A673 (cell line): ENCODE measurements around the gene CHTOP. TPM values are rescaled to one million over a fixed set of nuclear protein-coding genes. Genes with fewer than 3 reads are reported as not detected.

Experiments
- BruUV-seq: library from RNA; stranded (reverse); fragments of 400-500 nt; replicated peaks from 2 replicates; lab custom pipeline; 2021; lab: Mats Ljungman, UMichigan
- CTCF ChIA-PET: fragments of 300-600 bp; sonication (Branson Sonifier 250); formaldehyde crosslinking; loops from one replicate; lab custom pipeline; 2022; ENCODE audit warnings: antibody characterized with exemption; lab: Charles Lee
- POLR2A ChIA-PET: fragments of 300-600 bp; sonication (Branson Sonifier 250); formaldehyde crosslinking; loops from one replicate; lab custom pipeline; 2022; ENCODE audit warnings: antibody characterized with exemption; ENCODE audit not compliant: low non-redundant PET; lab: Charles Lee
- DNase-seq: peaks from one replicate; pipeline ENCODE4 v3.0.0-alpha.2; 2015; ENCODE audit warnings: low spot score
- H3K27ac ChIP-seq: fragments of 200-600 bp; sonication (generic); 2 replicates; pipeline ENCODE4 v1.5.1; 2016; ENCODE audit warnings: mixed run types, low read depth, mild to moderate bottlenecking, mixed read lengths, antibody characterized with exemption, low read length; ENCODE audit not compliant: poor library complexity, severe bottlenecking
- H3K27me3 ChIP-seq: fragments of 200-600 bp; sonication (generic); replicated peaks from 2 replicates; pipeline ENCODE4 v1.6.1; 2017; ENCODE audit warnings: mixed run types, low read depth, mild to moderate bottlenecking, mixed read lengths, antibody characterized with exemption, low read length; ENCODE audit not compliant: insufficient read depth, poor library complexity
- H3K36me3 ChIP-seq: fragments of 200-600 bp; sonication (generic); 2 replicates; pipeline ENCODE4 v1.6.1; 2016; ENCODE audit warnings: mixed run types, mild to moderate bottlenecking, mixed read lengths, antibody characterized with exemption, low read length; ENCODE audit not compliant: insufficient read depth, poor library complexity, severe bottlenecking
- H3K4me1 ChIP-seq: fragments of 200-600 bp; sonication (generic); 2 replicates; pipeline ENCODE4 v1.6.1; 2017; ENCODE audit warnings: mixed run types, mild to moderate bottlenecking, mixed read lengths, antibody characterized with exemption, low read length; ENCODE audit not compliant: insufficient read depth, poor library complexity, severe bottlenecking
- H3K4me3 ChIP-seq: fragments of 200-600 bp; sonication (generic); 2 replicates; pipeline ENCODE4 v1.5.1; 2016; ENCODE audit warnings: low read depth, mixed run types, mild to moderate bottlenecking, mixed read lengths, low read length; ENCODE audit not compliant: poor library complexity, severe bottlenecking
- H3K9me3 ChIP-seq: fragments of 200-600 bp; sonication (generic); 2 replicates; pipeline ENCODE4 v1.6.1; 2016; ENCODE audit warnings: mixed run types, low read depth, mild to moderate bottlenecking, mixed read lengths, antibody characterized with exemption, low read length; ENCODE audit not compliant: poor library complexity, severe bottlenecking
- EZH2 ChIP-seq: fragments of 200-600 bp; sonication (generic); IDR thresholded peaks from 2 replicates; pipeline ENCODE4 v1.6.1; 2017; ENCODE audit warnings: borderline replicate concordance, low read depth, mild to moderate bottlenecking, mixed read lengths, antibody characterized with exemption, low read length; ENCODE audit not compliant: poor library complexity, severe bottlenecking
- intact Hi-C: fragments of 100-400 bp; cut with micrococcal nuclease; formaldehyde crosslinking; loops from one replicate; pipeline ENCODE4 v1.10.0; 2022; ENCODE audit not compliant: unreplicated experiment
- total RNA-seq: library from RNA; stranded (reverse); gene quantifications from 2 replicates; pipeline ENCODE4 v1.2.3, GENCODE V29; 2021
- TF ChIP-seq, protein P1 (sequence below): fragments of 300-800, 200-600 bp; sonication (generic); conservative IDR thresholded peaks from 2 replicates; pipeline ENCODE4 v1.5.1; 2017; ENCODE audit warnings: low read depth, mild to moderate bottlenecking, antibody characterized with exemption, low read length, moderate library complexity, mixed read lengths

CHTOP gene
- total RNA-seq, 1 experiment from 2014 or later = 101 TPM

- TF ChIP-seq EZH2 = no peak
- TF ChIP-seq, protein P1, sequence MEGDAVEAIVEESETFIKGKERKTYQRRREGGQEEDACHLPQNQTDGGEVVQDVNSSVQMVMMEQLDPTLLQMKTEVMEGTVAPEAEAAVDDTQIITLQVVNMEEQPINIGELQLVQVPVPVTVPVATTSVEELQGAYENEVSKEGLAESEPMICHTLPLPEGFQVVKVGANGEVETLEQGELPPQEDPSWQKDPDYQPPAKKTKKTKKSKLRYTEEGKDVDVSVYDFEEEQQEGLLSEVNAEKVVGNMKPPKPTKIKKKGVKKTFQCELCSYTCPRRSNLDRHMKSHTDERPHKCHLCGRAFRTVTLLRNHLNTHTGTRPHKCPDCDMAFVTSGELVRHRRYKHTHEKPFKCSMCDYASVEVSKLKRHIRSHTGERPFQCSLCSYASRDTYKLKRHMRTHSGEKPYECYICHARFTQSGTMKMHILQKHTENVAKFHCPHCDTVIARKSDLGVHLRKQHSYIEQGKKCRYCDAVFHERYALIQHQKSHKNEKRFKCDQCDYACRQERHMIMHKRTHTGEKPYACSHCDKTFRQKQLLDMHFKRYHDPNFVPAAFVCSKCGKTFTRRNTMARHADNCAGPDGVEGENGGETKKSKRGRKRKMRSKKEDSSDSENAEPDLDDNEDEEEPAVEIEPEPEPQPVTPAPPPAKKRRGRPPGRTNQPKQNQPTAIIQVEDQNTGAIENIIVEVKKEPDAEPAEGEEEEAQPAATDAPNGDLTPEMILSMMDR = no peak
- Histone ChIP-seq H3K36me3 (no peaks in the 10 kb centered on the region), H3K4me3 (no peak overlapping the region), H3K9me3 (no peaks in the 10 kb centered on the region), H3K27ac (no peak overlapping the region), H3K27me3 (no peaks in the 10 kb centered on the region), H3K4me1 (peaks cover 13% of the 10 kb centered on the region)
- BruUV-seq = no TSS peak
- ChIA-PET CTCF (no interaction called here), POLR2A (interaction anchor here (0.6 kb wide), 1 partner anchor 16 kb away, joined by 3 read pairs; no protein-coding TSS in a partner anchor)
- intact Hi-C loops = no loop called here
- no peak for DNase-seq
Measured at GRCh38 chr1:153655333-153655732, 21.5 kb downstream of the CHTOP start.

- H3K27ac ChIP-seq = peak within 1 kb of the TSS; percentile 79
- H3K27me3 ChIP-seq = no peaks in the 10 kb centered on the region
- intact Hi-C loops = no loop called here
- peaks cover 29% of the 10 kb centered on the region for H3K36me3 ChIP-seq
- ChIA-PET CTCF (no interaction called here), POLR2A (no interaction called here)
- peak within 1 kb of the TSS; percentile 67 for H3K4me3 ChIP-seq
- H3K4me1 ChIP-seq = peaks cover 13% of the 10 kb centered on the region
- peak; percentile 97 for DNase-seq
- BruUV-seq = no TSS peak
- no peaks in the 10 kb centered on the region for H3K9me3 ChIP-seq
- no peak for TF ChIP-seq EZH2
- TF ChIP-seq, protein P1 = no peak; the same call in 1 of the 2 replicates
Measured at GRCh38 chr1:153658400-153659174, 24.7 kb downstream of the CHTOP start, which contains the start of gene SNAPIN. Gene SNAPIN (plus strand): TSS chr1:153658703. CDS start chr1:153658744, 41 bp downstream.

GRCh38 chr1:153659175-153659534 lies 25.3 kb downstream of the CHTOP start:
- Histone ChIP-seq H3K27ac (peak overlapping the region; percentile 79), H3K27me3 (no peaks in the 10 kb centered on the region), H3K4me1 (peaks cover 13% of the 10 kb centered on the region), H3K4me3 (peak overlapping the region; percentile 67), H3K36me3 (peaks cover 34% of the 10 kb centered on the region), H3K9me3 (no peaks in the 10 kb centered on the region)
- BruUV-seq = TSS peak; percentile 75
- TF ChIP-seq, protein P1 = no peak
- no peak for TF ChIP-seq EZH2
- CTCF ChIA-PET = no interaction called here
- POLR2A ChIA-PET = no interaction called here
- intact Hi-C loops = no loop called here
- no peak for DNase-seq
